Hematopoietic multipotent progenitor cell treated with erythropoietin and hydrocortisone succinate and interleukin-3 and kit ligand, for 17 days (in vitro differentiated cells): ENCODE results near the gene LDLRAD4.
"Not testable (repeated sequence)": the region's sequence is repeated elsewhere in the genome, so short reads cannot be mapped to it uniquely, and the experiment has no call there.

Experiments
- DNase-seq: peaks from one replicate; pipeline ENCODE4 v3.0.0-alpha.2; 2015; ENCODE audit warnings: low spot score

The LDLRAD4 gene

DNA sequence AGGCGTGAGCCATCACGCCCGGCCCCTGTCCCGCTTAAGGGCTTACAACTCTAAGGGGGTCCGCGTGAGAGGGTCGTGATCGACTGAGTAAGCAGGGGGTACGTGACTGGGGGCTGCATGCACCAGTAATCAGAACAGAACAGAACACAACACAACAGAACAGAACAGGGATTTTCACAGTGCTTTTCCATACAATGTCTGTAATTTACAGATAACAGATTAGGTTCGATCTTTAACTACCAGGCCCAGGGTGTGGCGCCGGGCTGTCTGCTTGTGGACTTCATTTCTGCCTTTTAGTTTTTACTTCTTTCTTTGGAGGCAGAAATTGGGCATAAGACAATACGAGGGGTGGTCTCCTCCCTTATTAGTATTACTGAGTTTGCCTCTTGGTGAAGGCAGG lies 458.8 kb downstream of the LDLRAD4 start:
- DNase-seq = not testable (repeated sequence)

- peak; percentile 10 for DNase-seq
Observed at GRCh38 chr18:13680612-13681011, 462.1 kb downstream of the LDLRAD4 start.

DNA sequence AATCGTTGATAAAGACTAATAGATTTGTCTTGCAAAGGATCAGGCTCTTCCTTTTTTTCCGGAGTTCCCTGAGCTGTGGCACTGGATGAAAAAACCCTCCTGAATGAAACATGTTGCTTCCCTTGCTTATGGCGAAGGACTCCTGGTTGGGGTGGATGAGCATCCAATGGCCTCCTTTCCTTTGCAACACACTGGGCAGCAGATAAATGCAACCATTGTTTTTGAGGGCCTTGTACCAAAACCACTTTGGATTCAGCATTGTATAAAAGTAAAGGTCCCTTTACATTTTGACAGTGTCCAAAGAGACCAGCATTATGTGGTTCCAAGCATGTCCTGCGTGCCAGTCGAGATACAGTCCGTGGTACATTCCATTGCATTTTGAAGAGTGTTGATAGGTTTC lies 463.1 kb downstream of the LDLRAD4 start:
- DNase-seq = no peak

GRCh38 chr18:13684546-13684945 lies 466.0 kb downstream of the LDLRAD4 start:
- no peak for DNase-seq

DNA sequence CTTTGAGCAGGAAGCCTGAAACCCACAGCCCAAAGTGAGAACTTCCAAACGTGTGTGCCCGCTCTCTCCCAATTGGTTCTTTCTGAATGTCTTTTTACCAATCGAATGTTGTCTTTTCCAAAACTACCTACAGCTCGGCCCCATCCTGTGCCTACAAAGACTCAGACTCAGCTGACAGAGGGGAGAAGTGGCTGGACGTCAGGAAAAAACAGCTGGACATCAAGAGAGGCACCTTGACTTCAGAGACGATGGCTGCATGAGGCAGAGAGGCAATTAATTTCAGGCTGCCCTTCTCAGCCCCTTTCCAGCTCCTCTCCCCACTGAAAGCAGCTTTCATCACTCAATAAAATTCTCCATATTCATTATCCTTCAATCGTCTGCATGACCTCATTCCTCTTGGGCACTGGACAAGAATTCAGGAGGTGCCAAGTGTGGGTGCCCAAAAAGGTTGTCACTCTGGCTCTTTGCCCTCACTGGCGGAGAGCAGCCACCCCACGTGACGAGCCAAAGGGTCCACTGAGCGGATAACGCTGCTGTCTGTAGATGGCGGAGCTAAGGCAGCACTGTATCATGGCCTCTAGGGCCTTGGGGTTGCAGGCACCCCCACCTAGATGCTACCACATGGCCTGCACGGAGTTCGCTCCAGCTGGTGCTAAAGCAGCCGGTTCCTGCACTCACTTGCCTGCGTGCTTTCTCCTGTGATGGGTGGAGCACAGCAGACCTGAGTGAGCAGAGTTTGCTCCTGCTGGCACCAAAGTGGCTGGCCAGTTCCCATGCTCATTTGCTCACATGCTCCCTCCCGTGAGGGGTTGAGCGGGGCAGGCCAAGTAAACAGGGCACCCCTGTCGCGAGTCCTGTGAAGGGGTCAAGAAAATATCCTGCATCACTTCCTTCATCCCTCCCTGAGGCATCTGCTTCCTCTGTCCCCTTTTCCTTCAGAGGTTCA lies 469.9 kb downstream of the LDLRAD4 start:
- DNase-seq = no peak

GRCh38 chr18:13690060-13690459 lies 471.5 kb downstream of the LDLRAD4 start:
- DNase-seq = not testable (repeated sequence)

DNA sequence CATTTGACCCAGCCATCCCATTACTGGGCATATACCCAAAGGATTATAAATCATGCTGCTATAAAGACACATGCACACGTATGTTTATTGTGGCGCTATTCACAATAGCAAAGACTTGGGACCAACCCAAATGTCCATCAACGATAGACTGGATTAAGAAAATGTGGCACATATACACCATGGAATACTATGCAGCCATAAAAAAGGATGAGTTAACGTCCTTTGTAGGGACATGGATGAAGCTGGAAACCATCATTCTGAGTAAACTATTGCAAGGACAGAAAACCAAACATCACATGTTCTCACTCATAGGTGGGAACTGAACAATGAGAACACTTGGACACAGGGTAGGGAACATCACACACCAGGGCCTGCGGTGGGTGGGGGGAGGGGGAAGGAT lies 476.8 kb downstream of the LDLRAD4 start:
- not testable (repeated sequence) for DNase-seq

DNA sequence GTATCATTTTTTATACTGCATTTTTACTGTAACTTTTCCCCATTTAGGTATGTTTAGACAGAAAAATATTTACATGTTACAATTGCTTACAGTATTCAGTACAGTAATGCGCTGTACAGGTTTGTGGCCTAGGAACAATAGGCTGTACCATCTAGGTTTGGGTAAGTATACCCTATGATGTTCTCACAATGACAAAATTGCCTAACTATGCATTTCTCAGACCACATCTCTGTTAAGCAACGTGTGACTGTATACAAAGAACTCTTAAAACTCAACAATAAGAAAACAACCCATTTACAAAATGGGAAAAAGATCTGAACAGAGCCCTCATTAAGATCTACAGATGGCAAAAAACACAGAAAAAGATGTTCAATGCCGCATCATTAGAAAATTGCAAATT lies 478.4 kb downstream of the LDLRAD4 start:
- no peak for DNase-seq

- DNase-seq = no peak
Observed at GRCh38 chr18:13700153-13700552, 481.6 kb downstream of the LDLRAD4 start.
